ENCODE results near the gene MRPL48.
"Not testable (repeated sequence)": the region's sequence is repeated elsewhere in the genome, so short reads cannot be mapped to it uniquely, and the experiment has no call there.

The MRPL48 gene

GRCh38 chr11:73787643-73788558 lies at the start of gene MRPL48:
TSS of gene MRPL48 (plus strand) at chr11:73787874. CDS start at chr11:73787972, 98 bp downstream.
- TF ChIP-seq POLR2A (IDR thresholded peaks at IDR 0.05; ENCODE audit: low read depth, low read length) = peak; percentile 81
- FAIRE-seq = peak; percentile 23

GRCh38 chr11:73743045-73743444 lies 44.6 kb upstream of the MRPL48 start:
- no peak for DNase-seq (ENCODE audit: insufficient read length, low spot score)
- FAIRE-seq = no peak
- TF ChIP-seq POLR2A (IDR thresholded peaks at IDR 0.05; ENCODE audit: low read depth, low read length) = no peak

More at GRCh38 chr11:73787643-73788558, at the start of gene MRPL48:
- DNase-seq (ENCODE audit: insufficient read length, low spot score) = peak; percentile 96

GRCh38 chr11:73746701-73747100 lies 41.0 kb upstream of the MRPL48 start:
- TF ChIP-seq POLR2A (IDR thresholded peaks at IDR 0.05; ENCODE audit: low read depth, low read length) = no peak
- DNase-seq (ENCODE audit: insufficient read length, low spot score) = no peak
- no peak for FAIRE-seq

GRCh38 chr11:73747762-73748161 lies 39.9 kb upstream of the MRPL48 start:
- DNase-seq (ENCODE audit: insufficient read length, low spot score) (no peak), FAIRE-seq (no peak)
- no peak for TF ChIP-seq POLR2A (IDR thresholded peaks at IDR 0.05; ENCODE audit: low read depth, low read length)

- DNase-seq (ENCODE audit: insufficient read length, low spot score) = no peak
- FAIRE-seq = no peak
- TF ChIP-seq POLR2A (IDR thresholded peaks at IDR 0.05; ENCODE audit: low read depth, low read length) = no peak
Measured at GRCh38 chr11:73748300-73748699, 39.4 kb upstream of the MRPL48 start.

GRCh38 chr11:73749118-73749517 lies 38.6 kb upstream of the MRPL48 start:
- FAIRE-seq (no peak), DNase-seq (ENCODE audit: insufficient read length, low spot score) (no peak)
- TF ChIP-seq POLR2A (IDR thresholded peaks at IDR 0.05; ENCODE audit: low read depth, low read length) = no peak

GRCh38 chr11:73750228-73750627 lies 37.4 kb upstream of the MRPL48 start:
- TF ChIP-seq POLR2A (IDR thresholded peaks at IDR 0.05; ENCODE audit: low read depth, low read length) = no peak
- DNase-seq (ENCODE audit: insufficient read length, low spot score) (no peak), FAIRE-seq (no peak)

- not testable (repeated sequence) for FAIRE-seq; DNase-seq (ENCODE audit: insufficient read length, low spot score)
Measured at GRCh38 chr11:73750862-73751261, 36.8 kb upstream of the MRPL48 start.

- TF ChIP-seq POLR2A (IDR thresholded peaks at IDR 0.05; ENCODE audit: low read depth, low read length) = no peak
- no peak for DNase-seq (ENCODE audit: insufficient read length, low spot score)
- no peak for FAIRE-seq
Measured at GRCh38 chr11:73752216-73752867, 35.3 kb upstream of the MRPL48 start.

- no peak for DNase-seq (ENCODE audit: insufficient read length, low spot score)
- no peak for FAIRE-seq
- TF ChIP-seq POLR2A (IDR thresholded peaks at IDR 0.05; ENCODE audit: low read depth, low read length) = no peak
Measured at GRCh38 chr11:73752903-73753302, 34.8 kb upstream of the MRPL48 start.

GRCh38 chr11:73753938-73754337 lies 33.7 kb upstream of the MRPL48 start:
- DNase-seq (ENCODE audit: insufficient read length, low spot score) (no peak), FAIRE-seq (no peak)
- TF ChIP-seq POLR2A (IDR thresholded peaks at IDR 0.05; ENCODE audit: low read depth, low read length) = no peak

- TF ChIP-seq POLR2A (IDR thresholded peaks at IDR 0.05; ENCODE audit: low read depth, low read length) = no peak
- no peak for FAIRE-seq
- DNase-seq (ENCODE audit: insufficient read length, low spot score) = no peak
Measured at GRCh38 chr11:73755670-73756069, 32.0 kb upstream of the MRPL48 start.

- DNase-seq (ENCODE audit: insufficient read length, low spot score) (no peak), FAIRE-seq (no peak)
- TF ChIP-seq POLR2A (IDR thresholded peaks at IDR 0.05; ENCODE audit: low read depth, low read length) = no peak
Measured at GRCh38 chr11:73757598-73757997, 30.1 kb upstream of the MRPL48 start.

- no peak for TF ChIP-seq POLR2A (IDR thresholded peaks at IDR 0.05; ENCODE audit: low read depth, low read length)
- FAIRE-seq (no peak), DNase-seq (ENCODE audit: insufficient read length, low spot score) (no peak)
Measured at GRCh38 chr11:73758451-73758850, 29.2 kb upstream of the MRPL48 start.

Measured in H54 (cell line).